Mononuclear cell (primary cell): ENCODE results near the gene SLC25A1. TPM values are rescaled to one million over a fixed set of nuclear protein-coding genes. Genes with fewer than 3 reads are reported as not detected.

Experiments used
- H3K27me3 ChIP-seq: 2 replicates; pipeline ENCODE4 v1.6.0; 2011; ENCODE audit warnings: low read length, control low read depth; ENCODE audit not compliant: insufficient read depth
- H3K4me1 ChIP-seq: 2 replicates; pipeline ENCODE4 v1.5.1; 2011; ENCODE audit warnings: mild to moderate bottlenecking, low read length, control low read depth; ENCODE audit not compliant: insufficient read depth
- H3K4me3 ChIP-seq: 2 replicates; pipeline ENCODE4 v1.5.1; 2011; ENCODE audit warnings: mild to moderate bottlenecking, low read length, moderate library complexity
- H3K9me3 ChIP-seq: 2 replicates; pipeline ENCODE4 v1.5.1; 2011; ENCODE audit warnings: low read depth, mild to moderate bottlenecking, control low read depth, low read length
- total RNA-seq: library from RNA; depleted of rRNA; stranded (reverse); fragments of >200 nt; gene quantifications from one replicate; pipeline ENCODE4 v1.2.3, GENCODE V29; 2012

Gene SLC25A1
- total RNA-seq, 1 donor: 12.4 TPM

- no peaks in the 10 kb centered on the region for H3K27me3 ChIP-seq
- peaks cover 41% of the 10 kb centered on the region for H3K4me1 ChIP-seq
- H3K4me3 ChIP-seq: peak overlapping the region; percentile 62
- H3K9me3 ChIP-seq: no peaks in the 10 kb centered on the region
Measured at GRCh38 chr22:19178065-19178656, 375 bp downstream of the SLC25A1 start.

- Histone ChIP-seq H3K27me3 (no peaks in the 10 kb centered on the region), H3K4me3 (peak overlapping the region; percentile 62), H3K9me3 (no peaks in the 10 kb centered on the region), H3K4me1 (peaks cover 49% of the 10 kb centered on the region)
Measured at GRCh38 chr22:19177164-19178064, 1.1 kb downstream of the SLC25A1 start.

- no peaks in the 10 kb centered on the region for H3K9me3 ChIP-seq
- peaks cover 55% of the 10 kb centered on the region for H3K4me1 ChIP-seq
- no peak overlapping the region for H3K4me3 ChIP-seq
- no peaks in the 10 kb centered on the region for H3K27me3 ChIP-seq
Measured at GRCh38 chr22:19176732-19177131, 1.8 kb downstream of the SLC25A1 start.

- H3K27me3 ChIP-seq: no peaks in the 10 kb centered on the region
- H3K4me3 ChIP-seq: no peak overlapping the region
- H3K9me3 ChIP-seq: no peaks in the 10 kb centered on the region
- H3K4me1 ChIP-seq: peaks cover 55% of the 10 kb centered on the region
Measured at GRCh38 chr22:19176175-19176643, 2.3 kb downstream of the SLC25A1 start.

GRCh38 chr22:19175602-19176174 lies 2.8 kb downstream of the SLC25A1 start:
- H3K9me3 ChIP-seq: no peaks in the 10 kb centered on the region
- peaks cover 1% of the 10 kb centered on the region for H3K27me3 ChIP-seq
- peaks cover 60% of the 10 kb centered on the region for H3K4me1 ChIP-seq
- no peak overlapping the region for H3K4me3 ChIP-seq

GRCh38 chr22:19175026-19175601 lies 3.4 kb downstream of the SLC25A1 start:
- H3K9me3 ChIP-seq: no peaks in the 10 kb centered on the region
- peaks cover 65% of the 10 kb centered on the region for H3K4me1 ChIP-seq
- H3K4me3 ChIP-seq: no peak overlapping the region
- peaks cover 7% of the 10 kb centered on the region for H3K27me3 ChIP-seq

- H3K9me3 ChIP-seq: no peaks in the 10 kb centered on the region
- no peak overlapping the region for H3K4me3 ChIP-seq
- peaks cover 14% of the 10 kb centered on the region for H3K27me3 ChIP-seq
- peaks cover 62% of the 10 kb centered on the region for H3K4me1 ChIP-seq
Measured at GRCh38 chr22:19174106-19175025, 4.2 kb downstream of the SLC25A1 start.

- Histone ChIP-seq H3K9me3 (no peaks in the 10 kb centered on the region), H3K4me3 (no peak overlapping the region), H3K27me3 (peaks cover 25% of the 10 kb centered on the region), H3K4me1 (peaks cover 56% of the 10 kb centered on the region)
Measured at GRCh38 chr22:19173047-19174035, 5.2 kb downstream of the SLC25A1 start.

- peak overlapping the region; percentile 90 for H3K4me3 ChIP-seq
- no peaks in the 10 kb centered on the region for H3K9me3 ChIP-seq
- H3K27me3 ChIP-seq: peaks cover 34% of the 10 kb centered on the region
- H3K4me1 ChIP-seq: peaks cover 51% of the 10 kb centered on the region
Measured at GRCh38 chr22:19172213-19173046, 6.1 kb downstream of the SLC25A1 start.

- no peaks in the 10 kb centered on the region for H3K9me3 ChIP-seq
- H3K4me3 ChIP-seq: no peak overlapping the region
- H3K4me1 ChIP-seq: peaks cover 42% of the 10 kb centered on the region
- H3K27me3 ChIP-seq: peaks cover 38% of the 10 kb centered on the region
Measured at GRCh38 chr22:19169947-19170318, 8.6 kb downstream of the SLC25A1 start.

- H3K4me3 ChIP-seq: no peak overlapping the region
- peaks cover 38% of the 10 kb centered on the region for H3K27me3 ChIP-seq
- peaks cover 35% of the 10 kb centered on the region for H3K4me1 ChIP-seq
- no peaks in the 10 kb centered on the region for H3K9me3 ChIP-seq
Measured at GRCh38 chr22:19169002-19169946, 9.3 kb downstream of the SLC25A1 start.
